DOHH2 (cell line): ENCODE measurements around the gene PORCN.

Experiments used
- EZH2phosphoT487 ChIP-seq: fragments of 200-600 bp; sonication (generic); IDR thresholded peaks from 2 replicates; pipeline ENCODE4 v1.6.1; 2017; ENCODE audit warnings: borderline replicate concordance, mild to moderate bottlenecking, antibody characterized with exemption, low read length, moderate library complexity, mixed read lengths
- TF ChIP-seq, protein P1 (sequence below): fragments of 200-600 bp; sonication (generic); IDR thresholded peaks from one replicate; pipeline ENCODE4 v1.5.1; 2014; ENCODE audit warnings: antibody characterized with exemption, mild to moderate bottlenecking, low read depth, low read length; ENCODE audit not compliant: poor library complexity, severe bottlenecking

DNA sequence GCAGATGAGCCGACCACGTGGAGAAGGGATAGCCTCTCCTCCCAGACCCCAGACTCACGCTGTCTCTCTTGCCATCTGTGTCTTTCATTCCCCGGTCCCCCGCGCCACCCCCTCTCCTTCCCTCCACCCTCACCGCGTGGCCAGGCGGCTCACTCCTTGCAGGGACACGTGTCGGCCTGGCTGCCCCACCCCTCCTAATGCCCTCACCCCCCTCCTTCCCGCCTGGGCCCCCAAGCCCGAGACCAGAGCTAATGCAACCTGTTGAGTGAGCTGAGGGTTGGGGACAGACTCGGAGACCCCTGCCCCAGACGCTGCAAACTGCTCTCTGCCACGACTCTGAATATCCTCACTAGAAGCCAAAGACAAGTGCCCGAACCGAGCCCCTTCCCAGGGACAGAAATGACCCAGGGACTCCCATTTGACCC lies 40.5 kb upstream of the PORCN start:
- TF ChIP-seq, protein P1, sequence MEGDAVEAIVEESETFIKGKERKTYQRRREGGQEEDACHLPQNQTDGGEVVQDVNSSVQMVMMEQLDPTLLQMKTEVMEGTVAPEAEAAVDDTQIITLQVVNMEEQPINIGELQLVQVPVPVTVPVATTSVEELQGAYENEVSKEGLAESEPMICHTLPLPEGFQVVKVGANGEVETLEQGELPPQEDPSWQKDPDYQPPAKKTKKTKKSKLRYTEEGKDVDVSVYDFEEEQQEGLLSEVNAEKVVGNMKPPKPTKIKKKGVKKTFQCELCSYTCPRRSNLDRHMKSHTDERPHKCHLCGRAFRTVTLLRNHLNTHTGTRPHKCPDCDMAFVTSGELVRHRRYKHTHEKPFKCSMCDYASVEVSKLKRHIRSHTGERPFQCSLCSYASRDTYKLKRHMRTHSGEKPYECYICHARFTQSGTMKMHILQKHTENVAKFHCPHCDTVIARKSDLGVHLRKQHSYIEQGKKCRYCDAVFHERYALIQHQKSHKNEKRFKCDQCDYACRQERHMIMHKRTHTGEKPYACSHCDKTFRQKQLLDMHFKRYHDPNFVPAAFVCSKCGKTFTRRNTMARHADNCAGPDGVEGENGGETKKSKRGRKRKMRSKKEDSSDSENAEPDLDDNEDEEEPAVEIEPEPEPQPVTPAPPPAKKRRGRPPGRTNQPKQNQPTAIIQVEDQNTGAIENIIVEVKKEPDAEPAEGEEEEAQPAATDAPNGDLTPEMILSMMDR: no peak
- TF ChIP-seq EZH2phosphoT487: no peak
